Stimulated activated CD4-positive, alpha-beta T cell treated with anti-CD3 and anti-CD28 coated beads, TNF-alpha, amount 100 ng/mL, for 4 hours (primary cell): ENCODE data around the gene MAP2K3.

Experiments used
- DNase-seq, 3 experiments: peaks; one replicate each; pipeline ENCODE4 v3.0.0-alpha.2; 2020; ENCODE audit warnings: low read depth in 3 of 3

MAP2K3 gene

DNA sequence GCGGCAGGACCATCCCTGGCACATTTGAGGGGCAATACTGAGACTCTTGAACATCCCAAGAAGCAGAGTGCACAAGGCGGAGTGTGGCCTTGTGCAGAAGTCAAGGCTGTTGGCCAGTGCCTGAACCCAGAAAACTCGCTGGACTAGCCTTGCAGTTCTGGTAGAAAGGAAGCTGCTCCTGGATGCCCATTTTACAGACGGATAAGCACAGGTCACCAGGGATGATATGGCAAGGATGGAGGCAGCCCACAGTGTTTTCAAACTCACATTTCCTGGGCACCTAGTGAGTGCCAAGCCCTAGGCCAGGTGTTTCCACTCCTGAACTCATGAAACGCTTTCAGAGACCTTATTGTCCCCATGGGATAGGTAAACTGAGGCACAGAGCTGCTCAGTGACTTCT lies 1.7 kb upstream of the MAP2K3 start:
- DNase-seq = no peak

DNA sequence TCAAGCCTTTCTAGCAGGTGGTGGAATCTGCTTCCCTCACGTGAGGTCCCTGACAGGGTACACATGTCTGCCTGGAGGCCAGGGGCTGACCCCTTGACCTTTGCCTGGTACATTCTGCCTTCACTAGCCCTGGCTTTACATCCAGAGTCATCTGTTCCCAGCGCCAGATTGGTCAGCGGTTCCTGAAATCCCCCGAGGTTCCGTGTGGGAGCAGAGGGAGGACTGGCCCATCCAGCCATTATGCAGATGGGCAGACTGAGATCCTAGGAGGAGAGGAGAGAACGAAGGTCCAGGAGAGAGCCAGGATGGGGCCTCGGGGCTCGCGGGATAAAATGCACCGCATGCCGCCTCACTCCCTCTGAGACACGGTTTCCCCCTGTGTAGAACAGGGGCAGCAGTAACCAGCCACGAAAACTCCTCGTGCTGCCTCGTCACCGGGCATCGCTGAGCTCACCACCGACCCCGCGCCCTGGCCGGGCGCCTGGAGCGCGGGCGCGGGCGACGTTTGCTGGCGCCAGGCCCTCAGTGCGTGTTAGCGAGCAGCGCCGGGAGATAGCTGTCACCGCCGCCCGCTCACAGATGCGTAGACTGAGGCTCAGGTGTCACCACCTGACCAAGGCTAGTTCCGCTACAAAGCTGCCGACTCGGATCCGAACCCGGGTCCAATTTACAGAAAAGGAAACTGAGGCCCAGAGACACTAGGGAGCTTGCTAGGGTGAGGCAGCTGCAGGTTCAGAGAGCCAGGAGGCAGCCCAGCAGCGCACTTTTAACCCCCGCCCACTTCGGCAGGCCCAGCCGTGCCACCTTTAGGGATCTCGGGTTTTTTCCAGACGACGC lies 811 bp upstream of the MAP2K3 start:
- no peak for DNase-seq

DNA sequence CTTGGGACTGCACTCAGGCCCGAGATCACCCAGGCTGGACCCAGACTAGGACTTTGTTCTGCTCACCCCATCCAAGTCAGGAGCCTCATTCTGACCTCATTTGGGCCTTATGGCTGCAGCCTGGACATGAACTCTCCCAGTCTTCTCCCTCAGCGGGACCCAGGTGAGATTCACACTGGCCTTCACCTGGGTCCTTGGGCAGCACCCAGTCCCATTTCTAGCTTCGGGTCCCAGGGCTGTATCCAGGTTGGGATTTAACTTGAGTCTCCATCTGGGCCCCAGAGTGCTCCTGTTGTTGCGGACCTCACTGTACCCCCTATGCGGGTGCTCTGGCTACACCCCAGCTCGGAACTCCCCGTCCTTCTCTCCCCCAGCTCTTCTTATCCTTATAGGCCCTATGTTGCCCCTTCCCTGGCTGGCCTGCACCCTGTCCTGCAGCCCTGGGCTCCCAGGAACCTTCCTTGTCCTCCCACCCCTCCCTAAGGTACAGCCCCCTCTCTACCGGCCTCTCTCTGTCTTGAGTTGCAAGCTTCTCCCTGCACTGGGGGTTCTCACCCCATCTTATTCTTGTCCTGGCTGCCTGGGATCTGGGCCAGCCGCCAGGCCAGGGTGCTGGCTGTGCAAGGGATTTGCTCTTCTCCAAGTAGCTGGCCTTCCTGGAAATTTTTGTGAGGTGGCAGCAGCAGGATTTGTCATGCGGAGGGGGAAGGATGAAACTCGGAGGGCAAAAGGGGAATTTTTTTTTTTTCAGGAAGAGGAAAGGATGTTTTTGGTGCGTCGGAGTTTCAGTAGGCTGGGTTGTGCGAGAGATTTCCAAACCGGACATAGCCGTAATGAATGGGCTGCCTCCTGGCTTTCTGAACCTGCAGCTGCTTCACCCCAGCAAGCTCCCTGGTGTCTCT lies 904 bp downstream of the MAP2K3 start:
- DNase-seq = no peak

DNA sequence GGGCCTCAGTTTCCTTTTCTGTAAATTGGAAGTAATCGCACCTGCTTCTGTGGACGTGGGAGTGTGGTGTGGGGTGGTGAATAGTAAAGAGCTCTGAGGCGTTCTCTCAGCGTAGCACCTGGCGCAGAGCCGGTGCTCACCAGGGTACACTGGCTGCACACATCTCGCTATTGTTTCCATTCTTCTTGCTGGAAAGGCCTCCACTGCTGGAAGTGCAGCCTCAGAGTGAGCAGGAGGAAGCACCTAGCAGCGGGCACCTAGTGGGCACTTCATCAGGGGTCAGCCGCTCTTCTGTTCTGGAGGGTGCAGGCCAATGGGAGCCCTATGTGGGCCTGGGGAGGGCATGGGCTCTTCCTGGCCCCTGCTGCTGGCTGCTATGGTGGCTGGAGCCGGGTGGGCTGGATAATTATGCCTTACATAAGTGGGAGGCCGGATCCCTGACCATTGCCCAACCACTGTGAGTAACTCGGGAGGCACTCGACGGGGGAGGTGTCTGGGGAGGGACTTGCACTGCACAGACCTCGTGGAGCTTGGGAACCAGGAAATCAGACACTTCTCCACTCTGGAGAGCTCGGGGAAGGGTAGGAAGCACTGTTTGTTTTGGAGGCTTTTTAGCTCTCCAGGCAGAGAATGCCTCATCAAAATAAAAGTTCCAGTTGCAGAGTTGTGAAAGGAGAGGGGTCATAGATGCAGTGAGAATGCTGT lies 1.7 kb downstream of the MAP2K3 start:
- no peak for DNase-seq

DNA sequence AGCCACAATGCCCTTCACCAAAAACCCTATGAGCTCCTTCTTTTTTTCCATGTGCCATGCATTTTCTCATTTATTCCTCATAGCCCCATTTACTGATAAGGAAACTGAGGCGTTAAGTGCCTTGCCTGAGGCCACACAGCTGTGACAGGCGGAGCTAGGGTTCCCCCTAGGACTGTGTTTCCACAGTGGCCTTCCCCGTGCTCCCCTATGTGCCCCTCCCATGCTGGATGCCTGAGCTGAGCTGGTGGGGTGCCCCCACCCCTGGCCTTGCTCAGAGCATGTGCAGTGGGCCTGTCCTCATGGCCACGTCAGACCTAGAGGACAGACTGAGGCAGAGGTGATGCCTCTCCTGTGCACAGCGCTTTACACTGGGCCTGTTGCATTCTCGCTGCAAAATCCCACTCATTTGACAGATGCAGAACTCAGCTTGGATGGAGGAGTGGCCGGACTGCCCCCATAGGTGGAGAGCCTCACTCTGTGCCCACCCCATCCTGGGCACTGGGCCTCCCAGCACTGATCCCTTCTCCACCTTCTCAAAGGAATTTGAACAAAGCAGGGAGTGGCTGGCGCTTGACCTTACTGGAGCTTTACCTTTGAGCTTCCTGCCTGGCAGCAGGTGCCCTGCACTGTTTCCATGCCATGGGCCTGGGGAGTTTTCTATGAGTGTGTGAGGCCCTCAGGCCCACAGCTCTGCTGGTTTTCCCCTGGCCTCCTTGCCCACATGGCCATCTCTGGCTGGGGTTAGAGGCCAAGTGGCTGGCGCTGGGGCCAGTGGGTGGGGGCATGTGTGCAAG lies 2.6 kb downstream of the MAP2K3 start:
- peak in 1 of 3 experiments; percentile 30 for DNase-seq

DNA sequence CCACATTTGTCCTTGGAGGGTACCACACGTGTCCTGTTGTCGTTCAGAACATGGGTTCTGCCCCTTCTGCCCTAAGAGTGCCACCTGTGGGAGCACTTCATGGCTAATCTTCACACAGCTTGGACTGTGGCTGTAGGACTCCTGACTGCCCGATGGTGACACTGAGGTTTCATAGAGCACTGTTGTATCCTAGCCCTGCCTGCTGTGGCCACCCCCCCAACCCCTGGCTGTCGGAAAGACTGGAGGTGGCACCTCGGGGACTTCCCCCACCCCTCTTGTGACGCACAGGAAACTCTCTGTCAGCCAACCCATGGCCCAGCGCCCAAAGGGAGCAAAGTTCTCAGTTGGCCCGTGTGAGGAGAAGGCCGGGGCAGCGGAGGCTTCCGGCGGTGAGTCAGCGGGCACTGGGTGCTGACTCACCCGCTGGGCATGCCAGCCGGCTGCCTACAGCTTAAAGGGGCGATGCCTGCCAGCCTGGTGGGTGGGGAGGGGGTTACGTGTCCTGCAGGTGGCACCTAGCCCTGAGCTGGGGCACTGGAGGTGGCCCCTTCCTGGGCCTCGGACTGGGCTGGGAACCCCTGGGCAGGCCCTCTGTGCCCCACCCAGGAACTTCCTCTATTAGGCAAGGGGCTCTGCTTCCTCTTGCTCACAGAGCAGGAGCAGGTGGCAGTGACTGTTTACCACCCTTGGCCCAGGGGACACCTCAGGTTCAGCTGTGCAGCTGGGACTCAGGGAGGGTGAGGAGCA lies 3.4 kb downstream of the MAP2K3 start:
- DNase-seq = peak; percentile 88 to 96 (median 96)

DNA sequence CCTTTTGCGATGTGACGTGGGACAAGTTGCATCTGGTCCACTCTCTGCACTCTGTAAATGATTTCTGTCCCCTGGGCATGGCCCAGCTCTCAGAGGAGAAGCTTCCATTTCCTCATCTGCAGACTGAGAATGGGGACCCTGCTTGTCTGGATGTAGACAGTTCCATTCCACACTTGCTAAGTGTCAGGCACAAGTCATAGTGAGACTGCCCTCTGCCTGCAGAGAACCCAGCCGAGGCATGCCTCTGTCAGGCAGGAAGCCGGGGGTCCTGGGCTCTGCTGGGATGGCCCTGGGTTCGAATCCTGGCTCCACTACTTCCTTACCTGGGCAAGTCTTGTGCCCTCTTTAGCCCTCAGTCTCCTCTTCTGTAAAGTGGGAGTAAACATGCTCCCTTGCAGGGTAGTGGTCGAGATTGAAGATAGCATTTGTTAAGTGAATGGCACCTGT lies 4.1 kb downstream of the MAP2K3 start:
- no peak for DNase-seq

DNA sequence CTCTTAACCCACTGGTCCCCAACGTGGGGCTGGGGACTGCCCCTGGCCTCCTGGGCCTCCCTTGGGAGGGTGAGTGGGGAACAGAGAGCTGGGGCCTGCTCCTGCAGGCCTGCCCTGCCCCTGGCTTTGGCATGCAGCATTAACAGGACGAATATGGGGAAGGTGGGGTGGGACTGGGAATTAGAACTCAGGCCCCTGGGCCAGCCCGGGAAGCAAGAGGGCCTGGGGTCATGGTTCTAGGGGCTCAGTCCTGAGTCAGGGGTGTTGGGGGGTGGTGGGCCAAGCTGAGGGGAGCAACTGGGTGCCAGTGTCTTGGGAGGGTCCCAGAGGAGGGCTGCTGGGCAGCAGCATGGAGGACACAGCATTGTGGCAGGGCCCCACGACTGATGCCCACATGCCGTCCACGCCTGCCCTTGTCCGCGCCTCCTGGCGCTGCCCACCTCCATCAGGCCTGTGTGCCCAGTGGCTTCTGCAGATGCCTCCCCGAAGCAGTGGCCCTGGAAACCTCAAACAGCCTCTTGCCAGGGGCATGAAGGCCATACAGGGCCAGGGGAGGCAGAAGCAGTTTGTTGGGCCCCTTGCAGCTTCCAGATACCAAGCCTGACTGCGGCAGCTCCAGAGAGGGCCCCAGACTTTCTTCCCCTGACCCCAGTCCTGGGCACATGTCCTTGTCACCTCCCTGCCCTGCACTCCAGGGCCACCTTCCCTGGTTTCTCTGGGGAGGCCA lies 4.8 kb downstream of the MAP2K3 start:
- no peak for DNase-seq

DNA sequence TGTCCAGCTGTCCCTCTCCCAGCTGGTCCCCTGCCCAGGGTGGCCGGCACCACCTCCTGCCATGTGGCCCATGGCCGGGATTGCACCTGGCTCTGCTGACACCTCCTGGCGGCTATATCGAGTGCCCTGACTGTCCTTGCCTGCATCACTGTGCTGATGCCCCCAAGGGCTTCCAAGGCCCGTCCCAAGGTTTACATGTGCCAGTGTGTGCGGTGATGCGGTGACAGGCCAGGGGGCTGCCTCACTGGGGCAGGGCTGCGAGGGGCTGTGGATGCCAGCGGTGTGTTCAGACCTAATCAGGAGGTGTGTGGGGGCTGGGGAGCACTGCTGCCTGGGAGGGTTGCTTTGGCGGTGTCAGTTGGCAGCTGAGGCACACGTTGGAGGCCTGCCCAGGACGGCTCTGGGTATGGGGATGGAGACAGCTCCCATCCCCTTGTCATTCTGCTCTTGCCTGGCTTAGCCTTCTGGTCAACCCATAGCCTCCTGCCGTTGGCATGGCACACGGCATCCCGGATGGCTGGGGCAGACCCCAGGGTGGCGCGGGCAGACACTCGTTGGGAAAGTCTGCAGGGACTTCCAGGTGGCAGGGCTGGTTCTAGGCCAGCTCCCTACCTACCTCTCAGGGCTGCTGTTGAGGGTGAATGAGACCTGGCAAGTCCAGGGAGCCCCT lies 5.5 kb downstream of the MAP2K3 start:
- DNase-seq = no peak

DNA sequence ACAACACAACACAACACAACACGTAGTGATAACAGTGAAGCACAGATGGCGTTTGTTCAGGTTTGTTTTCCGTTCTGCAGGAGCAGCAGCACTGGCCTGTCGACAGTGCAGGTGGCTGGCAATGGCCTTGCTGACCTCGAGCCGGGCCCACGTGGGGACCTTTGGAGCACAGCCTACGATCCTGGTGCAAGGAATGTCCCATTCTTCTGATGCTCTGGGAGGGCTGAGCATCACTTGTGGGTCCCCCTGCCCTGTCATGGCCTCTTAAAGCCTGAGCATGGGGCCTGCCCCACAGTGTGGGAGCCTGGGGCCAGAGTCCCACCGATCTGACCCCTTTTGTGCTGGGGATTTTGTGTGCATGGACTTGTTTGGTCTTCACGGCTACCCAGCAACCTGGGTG lies 6.8 kb downstream of the MAP2K3 start:
- no peak for DNase-seq

DNA sequence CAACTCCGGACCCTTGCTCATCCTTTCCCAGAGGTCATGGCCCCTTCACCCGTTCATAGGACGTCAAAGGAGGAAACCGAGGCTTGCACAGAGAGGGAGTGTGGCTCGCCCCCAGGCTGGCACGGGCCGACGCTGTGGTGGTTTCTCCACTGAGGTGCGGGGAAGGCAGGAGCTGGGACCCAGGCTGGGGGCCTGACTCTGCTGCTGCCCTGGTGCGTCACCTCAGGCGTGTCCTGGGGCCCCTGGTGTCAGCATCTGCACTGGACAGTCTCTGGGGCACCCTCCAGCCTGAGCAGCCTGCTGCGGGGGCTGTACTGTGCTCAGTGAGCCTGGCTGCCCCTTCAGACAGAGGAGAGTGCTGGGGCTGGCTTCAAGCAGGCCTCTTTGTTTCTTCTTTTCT lies 7.4 kb downstream of the MAP2K3 start:
- no peak for DNase-seq

DNA sequence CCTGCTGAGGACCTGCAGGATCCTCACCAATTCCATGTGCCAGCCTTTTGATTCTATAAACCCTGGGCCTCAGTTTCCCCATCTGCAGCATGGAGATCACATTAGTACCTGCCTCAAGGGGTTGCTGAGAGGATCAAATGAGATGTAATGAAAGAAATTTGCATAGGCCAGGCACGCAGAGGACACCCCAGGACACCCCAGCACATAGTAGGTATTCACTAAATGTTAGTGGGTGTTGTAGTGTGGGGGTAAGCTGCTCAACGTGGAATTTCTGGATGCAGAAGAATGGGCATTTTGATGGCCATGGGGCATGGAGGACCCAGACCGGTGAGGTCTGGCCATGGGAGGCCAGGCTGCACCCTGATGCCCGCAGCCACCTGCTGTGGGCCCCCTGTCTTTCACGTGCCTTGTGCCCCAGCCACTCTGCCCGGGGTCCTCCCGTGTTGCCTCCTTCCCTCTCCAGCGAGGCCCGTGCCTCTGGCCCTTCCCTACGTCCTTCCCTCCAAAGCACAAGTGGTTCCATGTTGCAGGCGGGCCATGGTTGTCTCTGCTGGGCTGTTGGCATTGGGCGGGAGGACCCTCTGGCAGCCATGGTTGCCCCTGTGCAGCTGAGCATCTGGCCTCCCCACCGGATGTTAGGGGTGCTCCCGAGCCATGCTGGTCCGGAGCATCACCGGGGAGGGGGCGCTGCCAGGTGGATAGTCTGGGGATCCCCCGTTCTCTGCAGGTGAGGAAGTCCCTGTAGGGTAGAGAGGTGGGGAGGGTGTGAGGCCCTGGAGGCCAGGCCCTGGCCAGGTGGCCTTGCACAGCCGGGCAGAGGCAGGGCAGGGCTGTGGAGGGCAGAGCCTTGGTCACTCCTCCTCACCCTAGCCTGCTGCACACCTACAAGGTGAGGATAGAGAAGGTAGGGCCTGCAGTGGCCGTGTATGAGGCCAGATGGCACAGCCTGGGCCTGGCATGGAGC lies 8.6 kb downstream of the MAP2K3 start:
- no peak for DNase-seq

DNA sequence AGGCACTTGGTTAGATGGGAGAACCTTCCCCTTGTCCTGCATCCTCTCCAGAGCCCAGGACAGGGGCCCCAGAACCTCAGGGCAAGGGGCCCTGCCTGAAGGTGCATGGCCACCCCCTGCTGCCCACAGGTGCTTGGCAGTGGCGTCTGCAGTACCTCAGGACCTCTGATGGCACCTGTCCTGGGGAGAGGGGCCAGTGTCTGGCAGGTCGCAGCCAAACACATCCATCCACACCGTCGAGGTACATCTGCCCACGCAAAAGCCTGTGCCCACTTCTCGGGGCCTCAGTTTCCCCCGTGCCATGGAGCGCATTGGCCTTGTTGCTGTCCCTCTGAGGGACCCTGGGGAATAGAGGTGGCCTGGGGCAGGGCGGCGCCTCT lies 9.3 kb downstream of the MAP2K3 start:
- DNase-seq = no peak

DNA sequence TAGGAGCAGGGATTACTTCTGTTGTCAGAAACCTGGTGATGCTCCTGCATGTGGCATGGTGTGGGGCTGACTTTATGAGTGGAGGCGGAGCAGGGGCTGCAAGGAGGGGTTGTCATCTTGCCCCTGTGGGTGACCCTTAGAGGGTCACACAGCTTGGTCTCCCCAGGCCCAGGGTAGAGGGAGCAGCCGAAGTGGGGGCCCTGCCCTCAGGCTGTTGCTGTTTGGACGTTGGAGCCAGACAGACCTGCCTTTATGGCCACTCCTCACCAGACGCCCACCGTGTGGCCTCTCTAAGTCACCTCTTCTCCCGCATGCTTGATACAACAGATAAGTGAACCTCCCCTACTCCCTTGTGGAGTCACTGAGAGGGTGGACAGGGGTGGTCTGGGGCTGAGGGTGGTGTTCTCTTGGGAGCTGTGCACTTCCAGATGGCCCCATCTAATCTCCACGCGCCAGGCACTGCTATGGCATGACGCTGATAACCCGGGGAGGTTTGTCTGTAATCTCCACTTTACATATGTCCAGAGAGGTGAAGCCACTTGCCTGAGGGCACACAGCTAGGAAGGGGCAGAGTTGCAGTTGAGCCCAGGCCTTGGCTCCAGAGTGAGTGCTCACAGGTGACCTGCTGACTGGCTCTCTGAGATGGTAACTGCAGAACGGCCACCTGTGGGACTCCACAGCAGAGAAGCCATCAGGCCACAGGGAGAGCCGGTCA lies 10.0 kb downstream of the MAP2K3 start:
- DNase-seq = no peak

DNA sequence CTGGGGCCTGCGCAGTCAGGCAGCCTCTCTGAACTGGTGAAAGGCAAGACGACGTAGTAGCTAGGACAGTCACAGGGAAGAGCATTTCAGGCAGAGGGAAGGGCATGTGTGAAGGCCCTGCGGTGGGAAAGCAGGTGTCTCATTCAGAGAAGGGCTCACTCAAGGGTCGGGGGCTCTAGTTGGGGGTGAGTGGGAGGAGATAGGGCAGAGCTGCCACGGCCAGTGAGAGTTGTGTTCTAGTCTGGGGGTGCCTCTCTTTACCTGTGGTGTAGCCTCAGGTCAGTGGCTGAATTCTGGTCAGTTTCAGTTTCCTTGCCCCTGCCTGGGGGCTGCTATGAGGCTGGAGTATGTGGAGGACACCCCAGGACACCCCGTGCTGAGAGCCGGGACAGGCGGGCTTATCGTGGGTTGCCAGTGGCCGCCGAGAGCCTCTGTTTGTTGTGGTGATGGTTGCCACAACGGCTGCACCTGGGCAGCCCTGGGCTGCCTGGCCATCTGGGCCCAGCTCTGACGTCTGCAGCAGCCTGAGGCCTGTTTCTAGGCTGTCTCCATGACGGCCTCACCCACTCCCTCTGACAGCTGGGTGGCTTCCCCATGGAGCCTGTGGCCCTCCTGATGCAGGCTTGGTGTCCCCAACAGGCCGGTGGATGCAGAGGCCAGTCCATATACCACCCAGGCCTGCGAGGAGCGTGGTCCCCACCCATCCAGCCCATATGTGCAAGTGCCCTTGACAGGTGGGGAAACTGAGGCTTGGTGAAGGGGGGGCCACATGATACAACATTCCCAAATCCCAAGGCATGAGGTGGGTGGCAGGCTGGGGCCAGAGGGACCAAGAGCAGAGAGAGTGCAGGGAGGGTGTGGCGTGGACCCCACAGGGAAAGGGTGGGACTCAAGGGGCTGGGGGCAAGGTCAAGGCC lies 10.8 kb downstream of the MAP2K3 start:
- no peak for DNase-seq
